Prostate gland (tissue), 2 donors: ENCODE data around the gene EMID1. TPM values are rescaled to one million over a fixed set of nuclear protein-coding genes. Genes with fewer than 3 reads are reported as not detected.

Experiments
- DNase-seq: peaks from one replicate; pipeline ENCODE4 v3.0.0-alpha.2; 2019; ENCODE audit warnings: low spot score
- H3K27ac ChIP-seq, 2 donors: fragments of 200-600 bp; sonication (generic); 2 replicates each; pipeline ENCODE4 v1.5.1; 2017 to 2019
- H3K27me3 ChIP-seq: fragments of 200-600 bp; sonication (generic); replicated peaks from 2 replicates; pipeline ENCODE4 v1.5.1; 2019; ENCODE audit not compliant: insufficient read depth
- H3K36me3 ChIP-seq, 2 donors: fragments of 200-600 bp; sonication (generic); 1 replicate in 1 of 2; 2 replicates in 1 of 2; pipeline versions ENCODE4 v1.5.1 to v1.8.1; 2017 to 2019
- H3K4me1 ChIP-seq: fragments of 200-600 bp; sonication (generic); replicated peaks from 2 replicates; pipeline ENCODE4 v1.5.1; 2019
- H3K4me3 ChIP-seq, 2 donors: fragments of 200-600 bp; sonication (generic); 2 replicates each; pipeline ENCODE4 v1.5.1; 2017 to 2019
- H3K9me3 ChIP-seq: fragments of 200-600 bp; sonication (generic); 2 replicates; pipeline ENCODE4 v1.5.1; 2017
- CTCF ChIP-seq, 4 experiments: fragments of 200-600 bp in 2 of 4; fragments of 450-650 bp in 2 of 4; sonication (generic) in 2 of 4; IDR thresholded peaks; 1 replicate in 3 of 4; 2 replicates in 1 of 4; pipeline ENCODE4 v1.5.1; 2016 to 2019; ENCODE audit warnings: antibody characterized with exemption in 4 of 4, mild to moderate bottlenecking in 2 of 4, moderate library complexity in 2 of 4
- POLR2A ChIP-seq: fragments of 450-650 bp; IDR thresholded peaks from one replicate; pipeline ENCODE4 v1.6.1; 2016; ENCODE audit warnings: antibody characterized with exemption, mild to moderate bottlenecking
- POLR2AphosphoS5 ChIP-seq: sonication (generic); formaldehyde crosslinking; IDR thresholded peaks from one replicate; pipeline ENCODE4 v1.6.1; 2017; ENCODE audit warnings: antibody characterized with exemption
- WGBS: methylation state at CpG from one replicate; pipeline ENCODE4 v1.1.5; 2018; 5-methylcytosine and 5-hydroxymethylcytosine counted together
- intact Hi-C: fragments of 100-400 bp; cut with DNase I; formaldehyde crosslinking; loops from one replicate; pipeline ENCODE4 v1.14.2; 2022
- total RNA-seq, 2 donors: library from RNA; depleted of rRNA; stranded (reverse); fragments of >200 nt; gene quantifications; one replicate each; pipeline ENCODE4 v1.1.0, GENCODE V29; 2016

EMID1 gene
- total RNA-seq = 10 to 100 TPM; 12.8 to 14.7 TPM

- WGBS = 4% methylated on average over 37 of the region's 90 CpGs
- intact Hi-C loops = no loop called here
- no peak for DNase-seq
- Histone ChIP-seq H3K27ac (no peak within 1 kb of the TSS), H3K9me3 (no peaks in the 10 kb centered on the region), H3K4me3 (peak within 1 kb of the TSS; percentile 46 to 49), H3K27me3 (no peaks in the 10 kb centered on the region), H3K36me3 (no peaks in the 10 kb centered on the region), H3K4me1 (no peaks in the 10 kb centered on the region)
- TF ChIP-seq CTCF (IDR thresholded peaks at IDR 0.05) (peak in 1 of 4 experiments; percentile 15), POLR2AphosphoS5 (no peak), POLR2A (peak; percentile 9)
These were observed at the start of gene EMID1 for GRCh38 chr22:29205594-29206371. EMID1 (plus strand) TSS chr22:29205896; CDS start chr22:29206039, 143 bp downstream.

- H3K9me3 ChIP-seq = no peaks in the 10 kb centered on the region
- no peak overlapping the region for H3K4me3 ChIP-seq
- TF ChIP-seq POLR2AphosphoS5 (no peak), POLR2A (no peak), CTCF (IDR thresholded peaks at IDR 0.05) (no peak)
- 91% methylated on average over 1 of the region's 1 CpG for WGBS
- intact Hi-C loops = loop anchor here (5.0 kb wide), 1 partner anchor 99 kb away; no protein-coding TSS in a partner anchor
- H3K27ac ChIP-seq = no peak overlapping the region
- peaks cover 4% of the 10 kb centered on the region for H3K4me1 ChIP-seq
- no peaks in the 10 kb centered on the region for H3K36me3 ChIP-seq
- no peak for DNase-seq
- H3K27me3 ChIP-seq = no peaks in the 10 kb centered on the region
These were observed 49.7 kb upstream of the EMID1 start for GRCh38 chr22:29155966-29156365.

GRCh38 chr22:29156507-29156906, 49.2 kb upstream of the EMID1 start:
- intact Hi-C loops = loop anchor here (5.0 kb wide), 1 partner anchor 99 kb away; no protein-coding TSS in a partner anchor
- WGBS = 77% methylated on average over 9 of the region's 9 CpGs
- no peaks in the 10 kb centered on the region for H3K36me3 ChIP-seq
- no peak for TF ChIP-seq POLR2A
- no peak for TF ChIP-seq POLR2AphosphoS5
- TF ChIP-seq CTCF (IDR thresholded peaks at IDR 0.05) = no peak
- no peaks in the 10 kb centered on the region for H3K27me3 ChIP-seq
- DNase-seq = no peak
- no peak overlapping the region for H3K27ac ChIP-seq
- H3K9me3 ChIP-seq = no peaks in the 10 kb centered on the region
- H3K4me1 ChIP-seq = no peaks in the 10 kb centered on the region
- H3K4me3 ChIP-seq = no peak overlapping the region

GRCh38 chr22:29157759-29158535, 47.7 kb upstream of the EMID1 start:
- Histone ChIP-seq H3K27ac (no peak overlapping the region), H3K9me3 (no peaks in the 10 kb centered on the region), H3K36me3 (no peaks in the 10 kb centered on the region), H3K27me3 (no peaks in the 10 kb centered on the region), H3K4me3 (no peak overlapping the region), H3K4me1 (no peaks in the 10 kb centered on the region)
- WGBS = 90% methylated on average over 11 of the region's 11 CpGs
- intact Hi-C loops = loop anchor here (5.0 kb wide), 1 partner anchor 101 kb away; no protein-coding TSS in a partner anchor
- no peak for DNase-seq
- no peak for TF ChIP-seq CTCF (IDR thresholded peaks at IDR 0.05)
- TF ChIP-seq POLR2A = no peak
- TF ChIP-seq POLR2AphosphoS5 = no peak
